GM18861 (cell line): ENCODE results near the gene ZNF586.
"Not testable (repeated sequence)": the region's sequence is repeated elsewhere in the genome, so short reads cannot be mapped to it uniquely, and the experiment has no call there.

Experiments
- ATAC-seq: cut with Tn5 transposase; IDR thresholded peaks from one replicate; pipeline ENCODE4 v1.9.1; 2021; ENCODE audit not compliant: unreplicated experiment

ZNF586 gene

GRCh38 chr19:57789288-57789687, 19.8 kb downstream of the ZNF586 start:
- no peak for ATAC-seq

DNA sequence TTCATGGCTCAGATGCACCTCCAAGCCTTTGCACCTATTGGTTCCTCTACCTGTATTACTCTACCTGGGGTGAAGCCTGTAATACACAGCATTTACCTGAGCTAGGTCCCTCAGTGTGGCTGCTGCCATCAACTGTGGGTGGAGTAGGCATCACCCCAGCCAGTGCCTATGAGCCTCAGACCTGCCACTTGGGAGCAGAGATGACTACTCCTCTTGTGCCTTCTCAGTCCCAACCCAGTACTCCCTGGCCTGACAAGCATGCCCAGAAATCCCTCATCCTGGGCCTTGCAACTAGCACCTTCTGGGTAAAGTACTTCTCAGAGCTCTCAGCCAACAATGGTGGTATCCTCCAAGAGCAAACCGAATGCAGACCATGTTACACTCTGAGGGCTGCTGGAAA, 27.1 kb downstream of the ZNF586 start:
- not testable (repeated sequence) for ATAC-seq

DNA sequence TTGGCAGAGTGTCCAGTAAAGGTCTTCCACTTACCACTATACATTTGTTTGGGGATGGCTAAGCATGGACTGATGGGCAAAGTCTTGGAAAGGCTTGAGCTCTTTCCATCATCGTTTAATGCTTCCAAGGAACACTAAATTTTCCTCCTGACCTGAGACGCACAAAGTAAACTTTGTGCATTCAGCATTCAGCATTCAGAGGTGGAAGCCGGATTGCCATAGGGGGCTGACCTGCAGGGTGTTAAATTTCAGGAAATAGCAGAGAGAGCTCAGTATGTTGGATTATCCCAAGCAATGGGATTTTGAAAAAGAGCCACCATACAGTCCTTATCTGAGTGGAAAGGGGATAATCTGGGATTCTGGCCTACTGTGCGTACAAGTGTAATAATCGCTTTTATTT, 31.2 kb downstream of the ZNF586 start:
- ATAC-seq, result no peak

- ATAC-seq, result no peak
Observed at GRCh38 chr19:57802269-57802668, 32.8 kb downstream of the ZNF586 start.

GRCh38 chr19:57803265-57803593, 33.8 kb downstream of the ZNF586 start:
- no peak for ATAC-seq

GRCh38 chr19:57803594-57804325, 34.3 kb downstream of the ZNF586 start:
- no peak for ATAC-seq

- no peak for ATAC-seq
Observed at GRCh38 chr19:57807541-57807940, 38.1 kb downstream of the ZNF586 start.

DNA sequence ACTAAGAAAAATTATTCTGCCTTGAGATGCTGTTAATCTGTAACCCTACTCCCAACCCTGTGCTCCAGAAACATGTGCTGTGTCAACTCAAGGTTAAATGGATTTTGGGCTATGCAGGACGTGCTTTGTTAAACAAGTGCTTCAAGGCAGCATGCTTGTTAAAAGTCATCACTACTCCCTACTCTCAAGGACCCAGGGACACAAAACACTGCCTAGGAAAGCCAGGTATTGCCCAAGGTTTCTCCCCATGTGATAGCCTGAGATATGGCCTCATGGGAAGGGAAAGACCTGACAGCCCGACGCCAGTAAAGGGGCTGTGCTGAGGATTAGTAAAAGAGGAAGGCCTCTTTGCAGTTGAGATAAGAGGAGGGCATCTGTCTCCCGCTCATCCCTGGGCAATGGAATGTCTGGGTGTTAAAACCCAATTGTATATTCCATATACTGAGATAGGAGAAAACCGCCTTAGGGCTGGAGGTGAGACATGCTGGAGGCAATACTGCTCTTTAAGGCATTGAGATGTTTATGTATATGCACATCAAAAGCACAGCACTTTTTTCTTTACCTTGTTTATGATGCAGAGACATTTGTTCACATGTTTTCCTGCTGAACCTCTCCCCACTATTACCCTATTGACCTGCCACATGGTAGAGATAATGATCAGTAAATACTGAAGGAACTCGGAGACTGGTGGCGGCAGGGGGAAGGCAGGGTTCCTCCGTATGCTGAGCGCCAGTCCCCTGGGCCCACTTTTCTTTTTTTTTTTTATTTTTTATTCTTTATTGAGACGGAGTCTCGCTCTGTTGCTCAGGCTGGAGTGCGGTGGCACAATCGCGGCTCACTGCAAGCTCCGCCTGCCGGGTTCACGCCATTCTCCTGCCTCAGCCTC, 41.2 kb downstream of the ZNF586 start:
- ATAC-seq, result not testable (repeated sequence)

- ATAC-seq, result no peak
Observed at GRCh38 chr19:57812226-57812625, 42.8 kb downstream of the ZNF586 start.

DNA sequence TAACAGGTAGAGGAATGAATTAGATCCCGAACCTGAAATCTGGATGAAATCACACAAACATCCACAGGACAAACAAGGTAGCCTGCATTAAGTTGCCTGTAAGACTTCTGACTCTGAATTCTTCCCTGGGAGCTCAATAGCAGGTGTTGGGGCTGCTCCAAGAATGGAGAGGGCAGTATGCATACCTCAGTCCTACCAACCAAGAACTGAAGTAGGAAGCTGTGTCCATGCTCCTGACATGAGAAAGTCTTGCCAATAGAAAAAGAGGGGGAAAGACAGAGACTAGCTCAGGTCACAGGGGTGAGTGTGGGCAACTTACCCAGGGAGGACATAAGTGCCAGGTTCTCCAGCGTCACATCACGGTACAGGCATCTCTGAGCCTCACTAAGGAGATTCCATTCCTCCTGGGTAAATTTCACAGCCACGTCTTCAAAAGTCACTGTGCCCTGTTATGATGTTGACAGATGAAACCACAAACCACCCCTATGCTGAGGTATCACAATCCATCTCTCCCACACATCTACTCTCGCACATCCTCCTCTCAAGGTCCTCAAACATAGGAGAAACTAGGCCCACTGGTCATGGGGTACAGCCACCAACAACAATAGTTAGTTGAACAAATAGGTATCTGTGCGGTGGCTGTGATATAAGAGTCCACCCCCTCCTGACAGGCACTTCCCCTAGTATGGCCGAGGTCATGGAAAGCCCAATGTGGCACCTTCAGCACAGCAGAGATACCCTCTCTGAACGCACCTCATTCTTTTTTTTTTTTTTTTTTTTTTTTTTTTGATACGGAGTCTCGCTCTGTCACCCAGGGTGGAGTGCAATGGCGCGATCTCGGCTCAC, 43.7 kb downstream of the ZNF586 start:
- not testable (repeated sequence) for ATAC-seq

DNA sequence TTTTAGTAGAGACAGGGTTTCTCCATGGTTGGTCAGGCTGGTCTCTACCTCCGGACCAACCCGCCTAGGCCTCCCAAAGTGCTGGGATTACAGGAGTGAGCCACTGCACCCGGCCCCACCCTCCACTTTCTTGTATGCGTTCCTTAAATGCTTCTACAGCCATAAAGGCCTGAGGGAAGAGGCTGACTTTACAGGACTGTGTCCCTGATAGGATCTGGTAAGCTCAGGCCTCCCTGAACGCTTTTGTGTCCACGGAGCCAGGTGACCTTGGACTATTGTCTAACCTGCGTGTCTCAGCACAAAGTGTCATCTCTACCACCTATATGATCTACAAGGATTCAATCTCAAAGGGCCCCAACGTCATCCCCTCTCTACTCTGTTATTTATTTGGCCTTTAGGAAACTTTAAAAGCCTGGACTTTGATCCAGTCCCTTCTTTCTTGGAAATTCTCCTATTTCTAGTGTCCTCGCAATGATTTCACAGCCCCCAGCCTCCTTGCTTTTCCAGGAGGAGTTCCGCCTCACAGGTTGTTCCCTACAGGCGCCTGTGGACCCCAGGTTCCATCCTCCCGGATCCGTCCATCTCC, 44.5 kb downstream of the ZNF586 start:
- no peak for ATAC-seq

DNA sequence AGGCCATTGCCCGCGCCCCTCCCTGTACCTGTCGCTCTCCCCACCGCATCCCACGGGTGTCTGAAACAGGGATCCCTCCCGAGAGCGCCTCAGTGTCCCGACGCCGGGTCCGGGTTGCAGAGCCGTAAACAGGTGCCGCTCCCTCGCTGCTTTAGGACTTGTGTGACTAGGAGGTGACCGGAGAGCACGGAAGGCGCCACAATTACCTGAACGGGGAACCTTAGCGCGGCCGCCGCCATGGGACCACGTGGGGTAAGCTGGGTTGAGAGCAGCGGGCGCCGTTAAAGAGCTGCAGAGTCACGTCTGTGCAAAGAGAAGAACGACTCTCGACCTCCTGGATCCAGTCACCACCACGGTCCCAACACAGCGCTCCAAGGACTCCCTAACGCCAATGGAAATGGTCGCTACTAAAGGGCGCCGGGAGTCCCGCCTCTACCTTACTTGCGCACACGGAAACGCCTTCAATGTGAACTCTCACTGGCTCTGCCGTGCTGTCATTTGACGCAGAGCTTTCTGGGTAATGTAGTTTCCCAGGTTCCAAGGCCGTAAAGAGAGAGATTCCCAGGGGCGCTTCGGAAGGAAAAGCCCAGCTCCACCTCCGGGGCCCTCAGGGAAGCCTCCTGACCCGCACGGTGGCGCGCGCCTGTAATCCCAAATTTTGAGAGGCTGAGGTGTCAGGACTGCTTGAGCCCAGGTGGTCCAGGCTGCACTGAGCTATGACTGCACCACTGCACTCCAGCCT, 45.2 kb downstream of the ZNF586 start, which contains the start of gene ZNF552:
TSS of gene ZNF552 (minus strand) at position 409 of the 742 bp plus-strand sequence. CDS start at position 239, 170 bp downstream.
- ATAC-seq, result peak; percentile 73

GRCh38 chr19:57815247-57816075, 46.0 kb downstream of the ZNF586 start:
- no peak for ATAC-seq

- no peak for ATAC-seq
Observed at GRCh38 chr19:57816652-57817051, 47.2 kb downstream of the ZNF586 start.

- ATAC-seq, result no peak
Observed at GRCh38 chr19:57817976-57818375, 48.5 kb downstream of the ZNF586 start.

GRCh38 chr19:57818378-57818777, 48.9 kb downstream of the ZNF586 start:
- no peak for ATAC-seq

GRCh38 chr19:57819475-57820148, 50.1 kb downstream of the ZNF586 start:
- ATAC-seq, result peak; percentile 80

DNA sequence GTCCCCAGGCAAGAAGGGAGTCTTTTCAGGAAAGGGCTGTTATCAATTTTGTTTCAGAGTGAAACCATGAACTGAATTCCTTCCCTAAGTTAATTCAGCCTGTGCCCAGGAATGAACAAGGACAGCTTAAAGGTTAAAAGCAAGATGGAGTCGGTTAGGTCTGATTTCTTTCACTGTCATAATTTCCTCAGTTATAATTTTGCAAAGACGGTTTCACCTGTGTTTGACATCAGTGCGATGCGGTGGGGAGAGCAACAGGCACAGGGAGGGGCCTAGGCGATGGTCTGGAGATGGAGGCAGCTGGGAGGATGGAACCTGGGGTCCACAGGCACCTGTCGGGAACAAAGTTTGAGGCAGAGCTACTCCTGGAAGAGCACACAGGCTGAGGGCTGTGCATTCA, 51.1 kb downstream of the ZNF586 start:
- no peak for ATAC-seq

- not testable (repeated sequence) for ATAC-seq
Observed at GRCh38 chr19:57821095-57821494, 51.6 kb downstream of the ZNF586 start.
